DOHH2 (cell line): Measurements from ENCODE around the gene FTSJ1.
"Not testable (repeated sequence)": the region's sequence is repeated elsewhere in the genome, so short reads cannot be mapped to it uniquely, and the experiment has no call there.

ENCODE experiments used
- H3F3A ChIP-seq: fragments of 200-600 bp; sonication (generic), shearing (Covaris generic); 2 replicates; pipeline ENCODE4 v1.6.0; 2016; ENCODE audit warnings: antibody characterized with exemption, mild to moderate bottlenecking; ENCODE audit not compliant: control insufficient read depth, insufficient read depth
- H3K27ac ChIP-seq: fragments of 200-600 bp; sonication (generic); 2 replicates; pipeline ENCODE4 v1.5.1; 2014; ENCODE audit warnings: low read depth, mild to moderate bottlenecking, low read length, moderate library complexity
- H3K27me3 ChIP-seq: fragments of 200-600 bp; sonication (generic); 2 replicates; pipeline ENCODE4 v1.6.1; 2014; ENCODE audit warnings: mild to moderate bottlenecking, low read length, mixed read lengths; ENCODE audit not compliant: control insufficient read depth
- H3K36me3 ChIP-seq: fragments of 200-600 bp; sonication (generic); 2 replicates; pipeline ENCODE4 v1.6.1; 2014; ENCODE audit warnings: mild to moderate bottlenecking, low read length, moderate library complexity, mixed read lengths; ENCODE audit not compliant: control insufficient read depth
- H3K4me1 ChIP-seq: fragments of 200-600 bp; sonication (generic); 2 replicates; pipeline ENCODE4 v1.6.1; 2014; ENCODE audit warnings: mild to moderate bottlenecking, low read length, mixed read lengths; ENCODE audit not compliant: control insufficient read depth
- H3K4me2 ChIP-seq: fragments of 200-600 bp; sonication (generic); 2 replicates; pipeline ENCODE4 v1.6.0; 2014; ENCODE audit warnings: mild to moderate bottlenecking, low read length, moderate library complexity
- H3K4me3 ChIP-seq: fragments of 200-600 bp; sonication (generic); 2 replicates; pipeline ENCODE4 v1.5.1; 2014; ENCODE audit warnings: mild to moderate bottlenecking, low read length, mixed read lengths
- H3K79me2 ChIP-seq: fragments of 200-600 bp; sonication (generic); 2 replicates; pipeline ENCODE4 v1.6.1; 2014; ENCODE audit warnings: mild to moderate bottlenecking, low read length, mixed read lengths; ENCODE audit not compliant: control insufficient read depth
- H3K9me2 ChIP-seq: fragments of 200-600 bp; sonication (generic); replicated peaks from 2 replicates; pipeline ENCODE4 v1.6.1; 2014; ENCODE audit warnings: mild to moderate bottlenecking, low read length, mixed read lengths; ENCODE audit not compliant: control insufficient read depth
- H3K9me3 ChIP-seq: fragments of 200-600 bp; sonication (generic); 2 replicates; pipeline ENCODE4 v1.6.1; 2014; ENCODE audit warnings: antibody characterized with exemption, low read length, mixed read lengths; ENCODE audit not compliant: control insufficient read depth, insufficient read depth
- H4K20me1 ChIP-seq: fragments of 200-600 bp; sonication (generic); 2 replicates; pipeline ENCODE4 v1.6.0; 2014; ENCODE audit warnings: low read depth, mild to moderate bottlenecking, antibody characterized with exemption, low read length, moderate library complexity; ENCODE audit not compliant: control insufficient read depth, insufficient read depth
- EZH2phosphoT487 ChIP-seq: fragments of 200-600 bp; sonication (generic); IDR thresholded peaks from 2 replicates; pipeline ENCODE4 v1.6.1; 2017; ENCODE audit warnings: borderline replicate concordance, mild to moderate bottlenecking, antibody characterized with exemption, low read length, moderate library complexity, mixed read lengths

The FTSJ1 gene

GRCh38 chrX:48475774-48476577 is at the start of gene FTSJ1:
FTSJ1 (plus strand) TSS chrX:48476199; CDS start chrX:48478048, 1,849 bp downstream.
- H4K20me1 ChIP-seq = 0 out of 2 replicates have a peak, but pooled peaks cover 4% of the 10 kb centered on the region
- H3K9me3 ChIP-seq = no peaks in the 10 kb centered on the region
- no peaks in the 10 kb centered on the region for H3F3A ChIP-seq
- H3K36me3 ChIP-seq = peaks cover 13% of the 10 kb centered on the region
- no peaks in the 10 kb centered on the region for H3K27me3 ChIP-seq
- H3K4me1 ChIP-seq = peaks cover 14% of the 10 kb centered on the region
- H3K9me2 ChIP-seq = no peaks in the 10 kb centered on the region
- H3K79me2 ChIP-seq = peaks cover 42% of the 10 kb centered on the region
- H3K4me2 ChIP-seq = peak within 1 kb of the TSS; percentile 80
- H3K27ac ChIP-seq = peak within 1 kb of the TSS; percentile 30
- TF ChIP-seq EZH2phosphoT487 = no peak
- peak within 1 kb of the TSS; percentile 92 for H3K4me3 ChIP-seq

GRCh38 chrX:48427027-48427716 is 48.8 kb upstream of the FTSJ1 start:
- not testable (repeated sequence) for H3F3A ChIP-seq, H3K27ac ChIP-seq, H3K4me1 ChIP-seq, H3K4me2 ChIP-seq, H3K79me2 ChIP-seq, H3K27me3 ChIP-seq, H3K9me3 ChIP-seq, H3K9me2 ChIP-seq, H4K20me1 ChIP-seq, H3K4me3 ChIP-seq, H3K36me3 ChIP-seq

- H3K4me2 ChIP-seq, H3K9me2 ChIP-seq, H3K27ac ChIP-seq, H3K36me3 ChIP-seq, H3K79me2 ChIP-seq, H4K20me1 ChIP-seq, H3K4me3 ChIP-seq, H3F3A ChIP-seq, H3K9me3 ChIP-seq, H3K27me3 ChIP-seq, H3K4me1 ChIP-seq: not testable (repeated sequence)
Measured at GRCh38 chrX:48429606-48430005, 46.4 kb upstream of the FTSJ1 start.

DNA sequence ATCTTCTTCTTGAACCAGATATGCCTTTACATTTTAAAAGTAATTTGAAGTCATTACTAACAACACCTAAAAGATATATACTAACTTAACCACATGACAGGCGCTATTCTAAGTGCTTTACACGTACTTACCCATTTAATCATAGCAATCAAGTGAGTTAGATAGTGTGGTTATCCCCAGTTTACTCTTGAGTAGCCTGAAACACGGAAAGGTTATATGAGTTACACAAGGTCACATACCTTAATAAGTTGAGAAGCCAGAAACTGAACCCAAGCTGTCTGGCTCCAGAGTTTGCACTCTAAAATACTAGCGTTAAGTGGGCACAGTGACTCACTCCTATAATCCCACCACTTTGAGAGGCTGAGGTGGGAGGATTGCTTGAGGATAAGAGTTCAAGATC is 45.8 kb upstream of the FTSJ1 start:
- not testable (repeated sequence) for H3K36me3 ChIP-seq, H3K4me3 ChIP-seq, H3K79me2 ChIP-seq, H3F3A ChIP-seq, H4K20me1 ChIP-seq, H3K27ac ChIP-seq, H3K9me2 ChIP-seq, H3K9me3 ChIP-seq, H3K4me2 ChIP-seq, H3K27me3 ChIP-seq, H3K4me1 ChIP-seq

- not testable (repeated sequence) for H3K36me3 ChIP-seq, H3K27ac ChIP-seq, H3K4me2 ChIP-seq, H3K4me3 ChIP-seq, H3K9me2 ChIP-seq, H3K9me3 ChIP-seq, H4K20me1 ChIP-seq, H3K79me2 ChIP-seq, H3K4me1 ChIP-seq, H3F3A ChIP-seq, H3K27me3 ChIP-seq
Measured at GRCh38 chrX:48433713-48434112, 42.3 kb upstream of the FTSJ1 start.

- not testable (repeated sequence) for H3K9me2 ChIP-seq, H3K36me3 ChIP-seq, H3K27me3 ChIP-seq, H3K9me3 ChIP-seq, H3K4me2 ChIP-seq, H3F3A ChIP-seq, H4K20me1 ChIP-seq, H3K4me1 ChIP-seq, H3K4me3 ChIP-seq, H3K79me2 ChIP-seq, H3K27ac ChIP-seq
Measured at GRCh38 chrX:48447201-48447600, 28.8 kb upstream of the FTSJ1 start.
